Measurements from ENCODE around the gene BCO1.

Gene BCO1

DNA sequence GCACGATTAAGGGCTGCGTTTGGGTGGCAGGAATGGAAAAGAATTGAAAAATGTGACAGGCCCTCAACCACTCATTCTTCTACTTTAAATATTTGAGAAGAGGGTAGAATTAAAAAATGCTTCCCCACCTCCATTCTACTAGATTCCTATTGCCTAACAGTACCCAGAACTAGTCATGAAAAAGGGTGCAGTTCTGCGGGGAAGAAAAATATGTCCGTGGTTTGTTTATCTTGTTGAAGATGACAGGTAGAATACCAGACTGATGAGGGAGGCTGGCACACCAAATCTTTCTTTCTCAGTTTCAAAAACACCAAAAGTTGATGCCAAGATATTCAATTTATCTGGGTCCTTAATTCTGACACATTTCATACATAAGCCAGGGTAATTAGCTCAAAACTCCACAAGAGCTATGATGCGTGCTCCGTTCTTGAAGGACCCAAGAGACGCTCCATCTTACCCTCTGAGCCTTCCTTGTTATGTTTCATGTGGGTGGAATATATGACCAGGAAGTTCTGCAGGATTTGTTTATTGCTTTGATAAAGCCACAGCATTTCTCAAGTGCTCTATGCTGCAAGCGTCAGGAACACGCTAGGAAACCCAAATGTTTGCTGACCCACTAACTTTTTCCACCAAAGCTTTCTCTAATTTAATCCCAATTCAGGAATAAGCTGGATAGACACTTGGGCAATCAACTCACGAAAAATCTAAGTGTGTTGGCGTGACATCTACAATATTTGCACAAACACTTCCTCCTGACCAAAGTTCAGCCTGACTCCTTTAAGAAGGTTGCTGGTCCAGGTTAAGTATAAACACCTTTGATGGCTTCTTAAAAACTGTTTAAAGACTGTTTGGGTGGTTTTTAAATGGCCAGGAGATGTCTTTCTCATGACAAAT is 55.7 kb downstream of the BCO1 start:
- no peaks in the 10 kb centered on the region for H3K4me1 ChIP-seq (ENCODE audit: control insufficient read depth, insufficient read depth, low read length)
- CTCF ChIA-PET: interaction anchor here (0.6 to 0.7 kb wide), 3 partner anchors 8 to 111 kb away, joined by 3 to 4 read pairs (median 3); no protein-coding TSS in a partner anchor
- H3K4me3 ChIP-seq (ENCODE audit: low read depth, low read length): no peak overlapping the region
- TF ChIP-seq ZNF350 (tag by site-specific recombination; IDR thresholded peaks at IDR 0.05) (no peak), TCF7L2 (IDR thresholded peaks at IDR 0.05; ENCODE audit: borderline replicate concordance, low read depth, low read length) (no peak), OVOL3 (tag by site-specific recombination; IDR thresholded peaks at IDR 0.05) (no peak), ZNF23 (tag by site-specific recombination; IDR thresholded peaks at IDR 0.05; ENCODE audit: borderline replicate concordance) (no peak), ZNF701 (tag by site-specific recombination; IDR thresholded peaks at IDR 0.05) (no peak), WT1 (tag by site-specific recombination; IDR thresholded peaks at IDR 0.05) (no peak), ZNF623 (tag by site-specific recombination; IDR thresholded peaks at IDR 0.05) (no peak)
- TF ChIP-seq, protein P1, sequence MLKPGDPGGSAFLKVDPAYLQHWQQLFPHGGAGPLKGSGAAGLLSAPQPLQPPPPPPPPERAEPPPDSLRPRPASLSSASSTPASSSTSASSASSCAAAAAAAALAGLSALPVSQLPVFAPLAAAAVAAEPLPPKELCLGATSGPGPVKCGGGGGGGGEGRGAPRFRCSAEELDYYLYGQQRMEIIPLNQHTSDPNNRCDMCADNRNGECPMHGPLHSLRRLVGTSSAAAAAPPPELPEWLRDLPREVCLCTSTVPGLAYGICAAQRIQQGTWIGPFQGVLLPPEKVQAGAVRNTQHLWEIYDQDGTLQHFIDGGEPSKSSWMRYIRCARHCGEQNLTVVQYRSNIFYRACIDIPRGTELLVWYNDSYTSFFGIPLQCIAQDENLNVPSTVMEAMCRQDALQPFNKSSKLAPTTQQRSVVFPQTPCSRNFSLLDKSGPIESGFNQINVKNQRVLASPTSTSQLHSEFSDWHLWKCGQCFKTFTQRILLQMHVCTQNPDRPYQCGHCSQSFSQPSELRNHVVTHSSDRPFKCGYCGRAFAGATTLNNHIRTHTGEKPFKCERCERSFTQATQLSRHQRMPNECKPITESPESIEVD (tag by site-specific recombination; IDR thresholded peaks at IDR 0.05): no peak
- TF ChIP-seq, protein P2, sequence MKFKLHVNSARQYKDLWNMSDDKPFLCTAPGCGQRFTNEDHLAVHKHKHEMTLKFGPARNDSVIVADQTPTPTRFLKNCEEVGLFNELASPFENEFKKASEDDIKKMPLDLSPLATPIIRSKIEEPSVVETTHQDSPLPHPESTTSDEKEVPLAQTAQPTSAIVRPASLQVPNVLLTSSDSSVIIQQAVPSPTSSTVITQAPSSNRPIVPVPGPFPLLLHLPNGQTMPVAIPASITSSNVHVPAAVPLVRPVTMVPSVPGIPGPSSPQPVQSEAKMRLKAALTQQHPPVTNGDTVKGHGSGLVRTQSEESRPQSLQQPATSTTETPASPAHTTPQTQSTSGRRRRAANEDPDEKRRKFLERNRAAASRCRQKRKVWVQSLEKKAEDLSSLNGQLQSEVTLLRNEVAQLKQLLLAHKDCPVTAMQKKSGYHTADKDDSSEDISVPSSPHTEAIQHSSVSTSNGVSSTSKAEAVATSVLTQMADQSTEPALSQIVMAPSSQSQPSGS (tag by site-specific recombination; IDR thresholded peaks at IDR 0.05; ENCODE audit: low read depth): no peak
- TF ChIP-seq, protein P3, sequence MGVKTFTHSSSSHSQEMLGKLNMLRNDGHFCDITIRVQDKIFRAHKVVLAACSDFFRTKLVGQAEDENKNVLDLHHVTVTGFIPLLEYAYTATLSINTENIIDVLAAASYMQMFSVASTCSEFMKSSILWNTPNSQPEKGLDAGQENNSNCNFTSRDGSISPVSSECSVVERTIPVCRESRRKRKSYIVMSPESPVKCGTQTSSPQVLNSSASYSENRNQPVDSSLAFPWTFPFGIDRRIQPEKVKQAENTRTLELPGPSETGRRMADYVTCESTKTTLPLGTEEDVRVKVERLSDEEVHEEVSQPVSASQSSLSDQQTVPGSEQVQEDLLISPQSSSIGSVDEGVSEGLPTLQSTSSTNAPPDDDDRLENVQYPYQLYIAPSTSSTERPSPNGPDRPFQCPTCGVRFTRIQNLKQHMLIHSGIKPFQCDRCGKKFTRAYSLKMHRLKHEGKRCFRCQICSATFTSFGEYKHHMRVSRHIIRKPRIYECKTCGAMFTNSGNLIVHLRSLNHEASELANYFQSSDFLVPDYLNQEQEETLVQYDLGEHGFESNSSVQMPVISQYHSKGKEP (tag by site-specific recombination; IDR thresholded peaks at IDR 0.05): no peak
- TF ChIP-seq, protein P4, sequence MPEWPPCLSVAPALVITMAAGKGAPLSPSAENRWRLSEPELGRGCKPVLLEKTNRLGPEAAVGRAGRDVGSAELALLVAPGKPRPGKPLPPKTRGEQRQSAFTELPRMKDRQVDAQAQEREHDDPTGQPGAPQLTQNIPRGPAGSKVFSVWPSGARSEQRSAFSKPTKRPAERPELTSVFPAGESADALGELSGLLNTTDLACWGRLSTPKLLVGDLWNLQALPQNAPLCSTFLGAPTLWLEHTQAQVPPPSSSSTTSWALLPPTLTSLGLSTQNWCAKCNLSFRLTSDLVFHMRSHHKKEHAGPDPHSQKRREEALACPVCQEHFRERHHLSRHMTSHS (tag by site-specific recombination; IDR thresholded peaks at IDR 0.05): no peak
- TF ChIP-seq, protein P5, sequence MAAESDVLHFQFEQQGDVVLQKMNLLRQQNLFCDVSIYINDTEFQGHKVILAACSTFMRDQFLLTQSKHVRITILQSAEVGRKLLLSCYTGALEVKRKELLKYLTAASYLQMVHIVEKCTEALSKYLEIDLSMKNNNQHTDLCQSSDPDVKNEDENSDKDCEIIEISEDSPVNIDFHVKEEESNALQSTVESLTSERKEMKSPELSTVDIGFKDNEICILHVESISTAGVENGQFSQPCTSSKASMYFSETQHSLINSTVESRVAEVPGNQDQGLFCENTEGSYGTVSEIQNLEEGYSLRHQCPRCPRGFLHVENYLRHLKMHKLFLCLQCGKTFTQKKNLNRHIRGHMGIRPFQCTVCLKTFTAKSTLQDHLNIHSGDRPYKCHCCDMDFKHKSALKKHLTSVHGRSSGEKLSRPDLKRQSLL (tag by site-specific recombination; IDR thresholded peaks at IDR 0.05): no peak
- TF ChIP-seq, protein P6, sequence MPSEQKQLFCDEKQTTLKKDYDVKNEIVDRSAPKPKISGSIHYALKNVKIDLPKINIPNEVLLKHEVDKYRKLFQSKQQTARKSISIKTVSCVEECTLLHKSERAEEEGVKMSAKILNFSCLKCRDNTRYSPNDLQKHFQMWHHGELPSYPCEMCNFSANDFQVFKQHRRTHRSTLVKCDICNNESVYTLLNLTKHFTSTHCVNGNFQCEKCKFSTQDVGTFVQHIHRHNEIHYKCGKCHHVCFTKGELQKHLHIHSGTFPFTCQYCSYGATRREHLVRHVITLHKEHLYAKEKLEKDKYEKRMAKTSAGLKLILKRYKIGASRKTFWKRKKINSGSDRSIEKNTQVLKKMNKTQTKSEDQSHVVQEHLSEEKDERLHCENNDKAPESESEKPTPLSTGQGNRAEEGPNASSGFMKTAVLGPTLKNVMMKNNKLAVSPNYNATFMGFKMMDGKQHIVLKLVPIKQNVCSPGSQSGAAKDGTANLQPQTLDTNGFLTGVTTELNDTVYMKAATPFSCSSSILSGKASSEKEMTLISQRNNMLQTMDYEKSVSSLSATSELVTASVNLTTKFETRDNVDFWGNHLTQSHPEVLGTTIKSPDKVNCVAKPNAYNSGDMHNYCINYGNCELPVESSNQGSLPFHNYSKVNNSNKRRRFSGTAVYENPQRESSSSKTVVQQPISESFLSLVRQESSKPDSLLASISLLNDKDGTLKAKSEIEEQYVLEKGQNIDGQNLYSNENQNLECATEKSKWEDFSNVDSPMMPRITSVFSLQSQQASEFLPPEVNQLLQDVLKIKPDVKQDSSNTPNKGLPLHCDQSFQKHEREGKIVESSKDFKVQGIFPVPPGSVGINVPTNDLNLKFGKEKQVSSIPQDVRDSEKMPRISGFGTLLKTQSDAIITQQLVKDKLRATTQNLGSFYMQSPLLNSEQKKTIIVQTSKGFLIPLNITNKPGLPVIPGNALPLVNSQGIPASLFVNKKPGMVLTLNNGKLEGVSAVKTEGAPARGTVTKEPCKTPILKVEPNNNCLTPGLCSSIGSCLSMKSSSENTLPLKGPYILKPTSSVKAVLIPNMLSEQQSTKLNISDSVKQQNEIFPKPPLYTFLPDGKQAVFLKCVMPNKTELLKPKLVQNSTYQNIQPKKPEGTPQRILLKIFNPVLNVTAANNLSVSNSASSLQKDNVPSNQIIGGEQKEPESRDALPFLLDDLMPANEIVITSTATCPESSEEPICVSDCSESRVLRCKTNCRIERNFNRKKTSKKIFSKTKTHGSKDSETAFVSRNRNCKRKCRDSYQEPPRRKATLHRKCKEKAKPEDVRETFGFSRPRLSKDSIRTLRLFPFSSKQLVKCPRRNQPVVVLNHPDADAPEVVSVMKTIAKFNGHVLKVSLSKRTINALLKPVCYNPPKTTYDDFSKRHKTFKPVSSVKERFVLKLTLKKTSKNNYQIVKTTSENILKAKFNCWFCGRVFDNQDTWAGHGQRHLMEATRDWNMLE (tag by site-specific recombination; conservative IDR thresholded peaks at IDR 0.05; ENCODE audit: low read depth): no peak
- H3K27ac ChIP-seq (ENCODE audit: extremely low read depth, low read depth, low read length): no peak overlapping the region
- POLR2A ChIA-PET: no interaction called here
- no peaks in the 10 kb centered on the region for H3K36me3 ChIP-seq (ENCODE audit: control insufficient read depth in 2 of 2, insufficient read depth in 1 of 2, low read length in 2 of 2)
- H3K9me3 ChIP-seq (ENCODE audit: control insufficient read depth, insufficient read depth, low read depth, low read length): no peaks in the 10 kb centered on the region

Measured in HEK293 (cell line).